ENCODE data around the gene LTN1. TPM values are rescaled to one million over a fixed set of nuclear protein-coding genes. Genes with fewer than 3 reads are reported as not detected.

LTN1 gene
- total RNA-seq, 1 donor from 2014 or later, result 27.1 TPM

- Histone ChIP-seq H3K4me3 (ENCODE audit: low read length in 3 of 3) (no peak overlapping the region), H3K9ac (ENCODE audit: low read depth in 1 of 3, low read length in 3 of 3) (no peak overlapping the region), H3K9me3 (ENCODE audit: control insufficient read depth in 3 of 3, low read length in 3 of 3) (no peaks in the 10 kb centered on the region), H3K27ac (ENCODE audit: low read depth, low read length) (no peak overlapping the region), H3K27me3 (ENCODE audit: control insufficient read depth in 3 of 3, insufficient read depth in 3 of 3, low read length in 3 of 3) (no peaks in the 10 kb centered on the region), H3K36me3 (ENCODE audit: control insufficient read depth in 3 of 3, insufficient read depth in 3 of 3, low read length in 3 of 3) (no peaks in the 10 kb centered on the region), H3K4me1 (ENCODE audit: control insufficient read depth in 3 of 3, insufficient read depth in 3 of 3, low read length in 3 of 3) (no peaks in the 10 kb centered on the region)
Observed at GRCh38 chr21:28916150-28916893, 76.4 kb downstream of the LTN1 start.

GRCh38 chr21:28913071-28913470 is 79.6 kb downstream of the LTN1 start:
- no peaks in the 10 kb centered on the region for H3K9me3 ChIP-seq (ENCODE audit: control insufficient read depth in 3 of 3, low read length in 3 of 3)
- no peaks in the 10 kb centered on the region for H3K36me3 ChIP-seq (ENCODE audit: control insufficient read depth in 3 of 3, insufficient read depth in 3 of 3, low read length in 3 of 3)
- no peaks in the 10 kb centered on the region for H3K27me3 ChIP-seq (ENCODE audit: control insufficient read depth in 3 of 3, insufficient read depth in 3 of 3, low read length in 3 of 3)
- no peak overlapping the region for H3K27ac ChIP-seq (ENCODE audit: low read depth, low read length)
- no peak overlapping the region for H3K4me3 ChIP-seq (ENCODE audit: low read length in 3 of 3)
- H3K4me1 ChIP-seq (ENCODE audit: control insufficient read depth in 3 of 3, insufficient read depth in 3 of 3, low read length in 3 of 3), result no peaks in the 10 kb centered on the region
- no peak overlapping the region for H3K9ac ChIP-seq (ENCODE audit: low read depth in 1 of 3, low read length in 3 of 3)

- Histone ChIP-seq H3K9ac (ENCODE audit: low read depth in 1 of 3, low read length in 3 of 3) (no peak overlapping the region), H3K4me3 (ENCODE audit: low read length in 3 of 3) (no peak overlapping the region), H3K9me3 (ENCODE audit: control insufficient read depth in 3 of 3, low read length in 3 of 3) (no peaks in the 10 kb centered on the region), H3K4me1 (ENCODE audit: control insufficient read depth in 3 of 3, insufficient read depth in 3 of 3, low read length in 3 of 3) (no peaks in the 10 kb centered on the region), H3K36me3 (ENCODE audit: control insufficient read depth in 3 of 3, insufficient read depth in 3 of 3, low read length in 3 of 3) (no peaks in the 10 kb centered on the region), H3K27me3 (ENCODE audit: control insufficient read depth in 3 of 3, insufficient read depth in 3 of 3, low read length in 3 of 3) (no peaks in the 10 kb centered on the region), H3K27ac (ENCODE audit: low read depth, low read length) (no peak overlapping the region)
Observed at GRCh38 chr21:28910280-28910887, 82.3 kb downstream of the LTN1 start.

GRCh38 chr21:28908351-28908750 is 84.3 kb downstream of the LTN1 start:
- Histone ChIP-seq H3K27ac (ENCODE audit: low read depth, low read length) (no peak overlapping the region), H3K4me1 (ENCODE audit: control insufficient read depth in 3 of 3, insufficient read depth in 3 of 3, low read length in 3 of 3) (no peaks in the 10 kb centered on the region), H3K36me3 (ENCODE audit: control insufficient read depth in 3 of 3, insufficient read depth in 3 of 3, low read length in 3 of 3) (no peaks in the 10 kb centered on the region), H3K4me3 (ENCODE audit: low read length in 3 of 3) (no peak overlapping the region), H3K27me3 (ENCODE audit: control insufficient read depth in 3 of 3, insufficient read depth in 3 of 3, low read length in 3 of 3) (no peaks in the 10 kb centered on the region), H3K9ac (ENCODE audit: low read depth in 1 of 3, low read length in 3 of 3) (no peak overlapping the region), H3K9me3 (ENCODE audit: control insufficient read depth in 3 of 3, low read length in 3 of 3) (no peaks in the 10 kb centered on the region)

- H3K9ac ChIP-seq (ENCODE audit: low read depth in 1 of 3, low read length in 3 of 3), result no peak overlapping the region
- H3K4me1 ChIP-seq (ENCODE audit: control insufficient read depth in 3 of 3, insufficient read depth in 3 of 3, low read length in 3 of 3), result no peaks in the 10 kb centered on the region
- H3K4me3 ChIP-seq (ENCODE audit: low read length in 3 of 3), result no peak overlapping the region
Observed at GRCh38 chr21:28906841-28907240, 85.8 kb downstream of the LTN1 start.

GRCh38 chr21:28906236-28906635 is 86.4 kb downstream of the LTN1 start:
- H3K27ac ChIP-seq (ENCODE audit: low read depth, low read length), result no peak overlapping the region
- H3K27me3 ChIP-seq (ENCODE audit: control insufficient read depth in 3 of 3, insufficient read depth in 3 of 3, low read length in 3 of 3), result no peaks in the 10 kb centered on the region
- no peaks in the 10 kb centered on the region for H3K9me3 ChIP-seq (ENCODE audit: control insufficient read depth in 3 of 3, low read length in 3 of 3)
- H3K36me3 ChIP-seq (ENCODE audit: control insufficient read depth in 3 of 3, insufficient read depth in 3 of 3, low read length in 3 of 3), result no peaks in the 10 kb centered on the region
- H3K9ac ChIP-seq (ENCODE audit: low read depth in 1 of 3, low read length in 3 of 3), result no peak overlapping the region
- H3K4me1 ChIP-seq (ENCODE audit: control insufficient read depth in 3 of 3, insufficient read depth in 3 of 3, low read length in 3 of 3), result no peaks in the 10 kb centered on the region
- H3K4me3 ChIP-seq (ENCODE audit: low read length in 3 of 3), result no peak overlapping the region

More at GRCh38 chr21:28906841-28907240, 85.8 kb downstream of the LTN1 start:
- no peaks in the 10 kb centered on the region for H3K36me3 ChIP-seq (ENCODE audit: control insufficient read depth in 3 of 3, insufficient read depth in 3 of 3, low read length in 3 of 3)
- no peaks in the 10 kb centered on the region for H3K27me3 ChIP-seq (ENCODE audit: control insufficient read depth in 3 of 3, insufficient read depth in 3 of 3, low read length in 3 of 3)
- H3K9me3 ChIP-seq (ENCODE audit: control insufficient read depth in 3 of 3, low read length in 3 of 3), result no peaks in the 10 kb centered on the region
- H3K27ac ChIP-seq (ENCODE audit: low read depth, low read length), result no peak overlapping the region

GRCh38 chr21:28904961-28905435 is 87.7 kb downstream of the LTN1 start:
- Histone ChIP-seq H3K4me1 (ENCODE audit: control insufficient read depth in 3 of 3, insufficient read depth in 3 of 3, low read length in 3 of 3) (no peaks in the 10 kb centered on the region), H3K9ac (ENCODE audit: low read depth in 1 of 3, low read length in 3 of 3) (no peak overlapping the region), H3K9me3 (ENCODE audit: control insufficient read depth in 3 of 3, low read length in 3 of 3) (no peaks in the 10 kb centered on the region), H3K36me3 (ENCODE audit: control insufficient read depth in 3 of 3, insufficient read depth in 3 of 3, low read length in 3 of 3) (no peaks in the 10 kb centered on the region), H3K27ac (ENCODE audit: low read depth, low read length) (no peak overlapping the region), H3K4me3 (ENCODE audit: low read length in 3 of 3) (no peak overlapping the region), H3K27me3 (ENCODE audit: control insufficient read depth in 3 of 3, insufficient read depth in 3 of 3, low read length in 3 of 3) (no peaks in the 10 kb centered on the region)

- Histone ChIP-seq H3K4me1 (ENCODE audit: control insufficient read depth in 3 of 3, insufficient read depth in 3 of 3, low read length in 3 of 3) (no peaks in the 10 kb centered on the region), H3K27me3 (ENCODE audit: control insufficient read depth in 3 of 3, insufficient read depth in 3 of 3, low read length in 3 of 3) (no peaks in the 10 kb centered on the region), H3K27ac (ENCODE audit: low read depth, low read length) (no peak overlapping the region), H3K36me3 (ENCODE audit: control insufficient read depth in 3 of 3, insufficient read depth in 3 of 3, low read length in 3 of 3) (no peaks in the 10 kb centered on the region), H3K4me3 (ENCODE audit: low read length in 3 of 3) (no peak overlapping the region), H3K9ac (ENCODE audit: low read depth in 1 of 3, low read length in 3 of 3) (no peak overlapping the region), H3K9me3 (ENCODE audit: control insufficient read depth in 3 of 3, low read length in 3 of 3) (no peaks in the 10 kb centered on the region)
Observed at GRCh38 chr21:28903448-28903847, 89.2 kb downstream of the LTN1 start.

GRCh38 chr21:28900481-28900880 is 92.2 kb downstream of the LTN1 start:
- no peak overlapping the region for H3K27ac ChIP-seq (ENCODE audit: low read depth, low read length)
- no peaks in the 10 kb centered on the region for H3K27me3 ChIP-seq (ENCODE audit: control insufficient read depth in 3 of 3, insufficient read depth in 3 of 3, low read length in 3 of 3)
- no peak overlapping the region for H3K9ac ChIP-seq (ENCODE audit: low read depth in 1 of 3, low read length in 3 of 3)
- no peaks in the 10 kb centered on the region for H3K36me3 ChIP-seq (ENCODE audit: control insufficient read depth in 3 of 3, insufficient read depth in 3 of 3, low read length in 3 of 3)
- H3K4me3 ChIP-seq (ENCODE audit: low read length in 3 of 3), result no peak overlapping the region
- no peaks in the 10 kb centered on the region for H3K4me1 ChIP-seq (ENCODE audit: control insufficient read depth in 3 of 3, insufficient read depth in 3 of 3, low read length in 3 of 3)
- no peaks in the 10 kb centered on the region for H3K9me3 ChIP-seq (ENCODE audit: control insufficient read depth in 3 of 3, low read length in 3 of 3)

- Histone ChIP-seq H3K27me3 (ENCODE audit: control insufficient read depth in 3 of 3, insufficient read depth in 3 of 3, low read length in 3 of 3) (no peaks in the 10 kb centered on the region), H3K9me3 (ENCODE audit: control insufficient read depth in 3 of 3, low read length in 3 of 3) (no peaks in the 10 kb centered on the region), H3K9ac (ENCODE audit: low read depth in 1 of 3, low read length in 3 of 3) (no peak overlapping the region), H3K36me3 (ENCODE audit: control insufficient read depth in 3 of 3, insufficient read depth in 3 of 3, low read length in 3 of 3) (no peaks in the 10 kb centered on the region), H3K4me1 (ENCODE audit: control insufficient read depth in 3 of 3, insufficient read depth in 3 of 3, low read length in 3 of 3) (no peaks in the 10 kb centered on the region), H3K27ac (ENCODE audit: low read depth, low read length) (no peak overlapping the region), H3K4me3 (ENCODE audit: low read length in 3 of 3) (no peak overlapping the region)
Observed at GRCh38 chr21:28899744-28900143, 92.9 kb downstream of the LTN1 start.

All from skeletal muscle tissue (tissue), 4 donors.